CD14-positive monocyte (primary cell): ENCODE measurements around the gene HSPA12B. TPM values are rescaled to one million over a fixed set of nuclear protein-coding genes. Genes with fewer than 3 reads are reported as not detected.

ENCODE experiments used
- DNase-seq, 3 donors: peaks; one replicate each; pipeline ENCODE4 v3.0.0-alpha.2; 2011 to 2022
- H2AFZ ChIP-seq: 2 replicates; pipeline ENCODE4 v1.6.0; 2012; ENCODE audit warnings: mild to moderate bottlenecking, low read depth, low read length, inconsistent platforms; ENCODE audit not compliant: insufficient read depth, poor library complexity, severe bottlenecking
- H3K27ac ChIP-seq, 2 donors: 1 replicate in 1 of 2; 2 replicates in 1 of 2; pipeline ENCODE4 v1.5.1; 2012 to 2013; ENCODE audit warnings: low read length in 2 of 2, control low read depth in 1 of 2, inconsistent platforms in 1 of 2, low read depth in 1 of 2, mild to moderate bottlenecking in 1 of 2
- H3K27me3 ChIP-seq, 2 donors: one replicate each; pipeline versions ENCODE4 v1.6.0 to v1.6.1; 2011 to 2013; ENCODE audit warnings: low read length in 2 of 2; ENCODE audit not compliant: control insufficient read depth in 2 of 2, insufficient read depth in 2 of 2
- H3K36me3 ChIP-seq, 2 donors: replicated peaks in 1 of 2; 1 replicate in 1 of 2; 2 replicates in 1 of 2; pipeline versions ENCODE4 v1.5.1 to v1.6.1; 2012 to 2013; ENCODE audit warnings: low read length in 2 of 2, control low read depth in 1 of 2, inconsistent platforms in 1 of 2, mild to moderate bottlenecking in 1 of 2; ENCODE audit not compliant: insufficient read depth in 2 of 2, control insufficient read depth in 1 of 2
- H3K4me1 ChIP-seq, 2 donors: 1 replicate in 1 of 2; 2 replicates in 1 of 2; pipeline versions ENCODE4 v1.5.1 to v1.6.1; 2012 to 2013; ENCODE audit warnings: low read length in 2 of 2, control low read depth in 1 of 2, inconsistent platforms in 1 of 2, mild to moderate bottlenecking in 1 of 2, moderate library complexity in 1 of 2; ENCODE audit not compliant: insufficient read depth in 2 of 2, control insufficient read depth in 1 of 2
- H3K4me2 ChIP-seq: replicated peaks from 2 replicates; pipeline ENCODE3; 2012; ENCODE audit warnings: low read length, moderate library complexity, mild to moderate bottlenecking; ENCODE audit not compliant: poor library complexity, severe bottlenecking; ENCODE audit errors: extremely low read depth
- H3K4me3 ChIP-seq, 3 experiments: fragments of 200-600 bp in 1 of 3; sonication (generic) in 1 of 3; replicated peaks in 1 of 3; 1 replicate in 2 of 3; 2 replicates in 1 of 3; pipeline ENCODE4 v1.5.1; 2011 to 2013; ENCODE audit warnings: low read length in 3 of 3, mild to moderate bottlenecking in 3 of 3, control low read depth in 2 of 3, low read depth in 2 of 3, inconsistent platforms in 1 of 3, moderate library complexity in 1 of 3
- H3K79me2 ChIP-seq: 2 replicates; pipeline ENCODE4 v1.6.0; 2012; ENCODE audit warnings: mild to moderate bottlenecking, control low read depth, inconsistent platforms, low read length, moderate library complexity; ENCODE audit not compliant: insufficient read depth
- H3K9ac ChIP-seq: 2 replicates; pipeline ENCODE4 v1.6.0; 2017; ENCODE audit warnings: low read length, mild to moderate bottlenecking; ENCODE audit not compliant: insufficient read depth, poor library complexity, severe bottlenecking
- H3K9me3 ChIP-seq, 2 donors: replicated peaks in 1 of 2; 1 replicate in 1 of 2; 2 replicates in 1 of 2; pipeline versions ENCODE4 v1.5.1 to v1.6.1; 2012 to 2013; ENCODE audit warnings: low read length in 2 of 2, control low read depth in 1 of 2; ENCODE audit not compliant: control insufficient read depth in 1 of 2, insufficient read depth in 1 of 2
- H4K20me1 ChIP-seq: 2 replicates; pipeline ENCODE4 v1.6.0; 2012; ENCODE audit warnings: mild to moderate bottlenecking, low read length, control low read depth, moderate library complexity; ENCODE audit not compliant: insufficient read depth
- H3K27ac Mint-ChIP-seq, 7 donors: one replicate each; pipeline ENCODE4 v1.8.0; 2020; ENCODE audit warnings: mild to moderate bottlenecking in 7 of 7, mixed read lengths in 7 of 7, moderate library complexity in 6 of 7, inconsistent platforms in 2 of 7
- H3K27me3 Mint-ChIP-seq, 3 donors: one replicate each; pipeline ENCODE4 v1.8.0; 2021 to 2022; ENCODE audit warnings: low read depth in 3 of 3, mild to moderate bottlenecking in 3 of 3, mixed read lengths in 3 of 3, moderate library complexity in 3 of 3, inconsistent platforms in 1 of 3
- H3K36me3 Mint-ChIP-seq, 2 donors: one replicate each; pipeline ENCODE4 v1.8.0; 2020; ENCODE audit warnings: mixed read lengths in 2 of 2, inconsistent platforms in 1 of 2, mild to moderate bottlenecking in 1 of 2
- H3K4me1 Mint-ChIP-seq: one replicate; pipeline ENCODE4 v1.8.0; 2020; ENCODE audit warnings: mild to moderate bottlenecking, mixed read lengths
- H3K4me3 Mint-ChIP-seq, 2 donors: one replicate each; pipeline ENCODE4 v1.8.0; 2020; ENCODE audit warnings: mild to moderate bottlenecking in 2 of 2, mixed read lengths in 2 of 2, moderate library complexity in 1 of 2
- H3K9me3 Mint-ChIP-seq, 7 donors: one replicate each; pipeline ENCODE4 v1.8.0; 2020 to 2022; ENCODE audit warnings: mixed read lengths in 7 of 7, mild to moderate bottlenecking in 6 of 7, moderate library complexity in 6 of 7, inconsistent platforms in 2 of 7
- WGBS: methylation state at CpG from one replicate; pipeline ENCODE4 v1.1.5; 2013; ENCODE audit warnings: missing lambda C conversion rate; ENCODE audit not compliant: insufficient coverage; 5-methylcytosine and 5-hydroxymethylcytosine counted together
- intact Hi-C, 2 donors: fragments of 100-400 bp; cut with micrococcal nuclease; formaldehyde crosslinking; loops; one replicate each; pipeline versions ENCODE4 v1.15.0 to v1.15.1; 2023
- polyA plus RNA-seq, 3 donors: library from polyadenylated mRNA; depleted of rRNA in 1 of 3; unstranded in 2 of 3; stranded (reverse) in 1 of 3; fragments of 300-500 nt in 2 of 3; fragments of >200 nt in 1 of 3; fragmentation: Illumina TruSeq in 2 of 3; gene quantifications; 1 replicate in 2 of 3; 2 replicates in 1 of 3; pipeline ENCODE4 v1.2.3, GENCODE V29; 2012 to 2021
- TF ChIP-seq, protein P1 (sequence below): fragments of 200-600 bp; IDR thresholded peaks from one replicate; pipeline ENCODE4 v1.8.0; 2022; ENCODE audit warnings: antibody characterized with exemption, mild to moderate bottlenecking

Gene HSPA12B
- polyA plus RNA-seq, 3 donors, result not detected

DNA sequence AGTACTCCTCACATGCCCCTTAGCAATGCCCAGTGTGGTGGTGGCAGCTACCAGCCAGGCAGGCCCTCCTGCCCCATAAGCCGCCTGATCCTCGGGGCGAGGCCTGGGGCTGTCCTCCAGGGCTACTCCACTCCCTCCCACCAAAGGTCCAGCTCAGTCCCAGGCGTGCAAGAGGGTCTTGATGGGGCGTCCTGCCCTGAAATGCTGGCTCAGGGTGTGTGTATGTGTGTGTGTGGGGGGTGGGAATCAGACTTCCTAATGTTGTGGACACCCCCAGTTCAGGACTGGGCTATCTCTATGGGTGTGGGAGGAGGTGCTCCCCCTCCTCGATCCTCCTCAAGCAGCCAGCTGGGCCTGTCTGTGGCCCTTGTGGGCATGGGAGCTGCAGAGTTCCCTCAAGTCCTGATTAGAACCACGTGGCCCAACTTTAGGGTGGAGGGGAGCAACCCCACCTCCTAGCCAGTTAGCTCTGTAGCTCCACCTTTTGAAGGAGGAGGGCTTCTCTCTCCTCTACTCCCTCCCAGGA is 7.5 kb downstream of the HSPA12B start:
- no peak overlapping the region for H3K4me3 ChIP-seq
- no peak overlapping the region for H2AFZ ChIP-seq
- no peaks in the 10 kb centered on the region for H3K27me3 ChIP-seq
- peaks cover 3 to 8% of the 10 kb centered on the region in 2 donors for H3K4me1 ChIP-seq
- no peaks in the 10 kb centered on the region for H4K20me1 ChIP-seq
- no peaks in the 10 kb centered on the region for H3K36me3 ChIP-seq
- Mint-ChIP-seq H3K4me3 (no peak overlapping the region), H3K27ac (no peak overlapping the region), H3K4me1 (peaks cover 8% of the 10 kb centered on the region), H3K36me3 (no peaks in the 10 kb centered on the region), H3K27me3 (peaks cover 8 to 19% (median 13%) of the 10 kb centered on the region in 3 donors), H3K9me3 (peaks cover 0 to 3% (median 0%) of the 10 kb centered on the region in 7 donors)
- intact Hi-C loops, result no loop called here
- no peak overlapping the region for H3K4me2 ChIP-seq
- no peak overlapping the region for H3K9ac ChIP-seq
- H3K9me3 ChIP-seq, result no peaks in the 10 kb centered on the region
- H3K27ac ChIP-seq, result no peak overlapping the region
- H3K79me2 ChIP-seq, result no peaks in the 10 kb centered on the region
- TF ChIP-seq, protein P1, sequence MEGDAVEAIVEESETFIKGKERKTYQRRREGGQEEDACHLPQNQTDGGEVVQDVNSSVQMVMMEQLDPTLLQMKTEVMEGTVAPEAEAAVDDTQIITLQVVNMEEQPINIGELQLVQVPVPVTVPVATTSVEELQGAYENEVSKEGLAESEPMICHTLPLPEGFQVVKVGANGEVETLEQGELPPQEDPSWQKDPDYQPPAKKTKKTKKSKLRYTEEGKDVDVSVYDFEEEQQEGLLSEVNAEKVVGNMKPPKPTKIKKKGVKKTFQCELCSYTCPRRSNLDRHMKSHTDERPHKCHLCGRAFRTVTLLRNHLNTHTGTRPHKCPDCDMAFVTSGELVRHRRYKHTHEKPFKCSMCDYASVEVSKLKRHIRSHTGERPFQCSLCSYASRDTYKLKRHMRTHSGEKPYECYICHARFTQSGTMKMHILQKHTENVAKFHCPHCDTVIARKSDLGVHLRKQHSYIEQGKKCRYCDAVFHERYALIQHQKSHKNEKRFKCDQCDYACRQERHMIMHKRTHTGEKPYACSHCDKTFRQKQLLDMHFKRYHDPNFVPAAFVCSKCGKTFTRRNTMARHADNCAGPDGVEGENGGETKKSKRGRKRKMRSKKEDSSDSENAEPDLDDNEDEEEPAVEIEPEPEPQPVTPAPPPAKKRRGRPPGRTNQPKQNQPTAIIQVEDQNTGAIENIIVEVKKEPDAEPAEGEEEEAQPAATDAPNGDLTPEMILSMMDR, result no peak
- WGBS, result 71% methylated on average over 1 of the region's 7 CpGs
- DNase-seq, result no peak

DNA sequence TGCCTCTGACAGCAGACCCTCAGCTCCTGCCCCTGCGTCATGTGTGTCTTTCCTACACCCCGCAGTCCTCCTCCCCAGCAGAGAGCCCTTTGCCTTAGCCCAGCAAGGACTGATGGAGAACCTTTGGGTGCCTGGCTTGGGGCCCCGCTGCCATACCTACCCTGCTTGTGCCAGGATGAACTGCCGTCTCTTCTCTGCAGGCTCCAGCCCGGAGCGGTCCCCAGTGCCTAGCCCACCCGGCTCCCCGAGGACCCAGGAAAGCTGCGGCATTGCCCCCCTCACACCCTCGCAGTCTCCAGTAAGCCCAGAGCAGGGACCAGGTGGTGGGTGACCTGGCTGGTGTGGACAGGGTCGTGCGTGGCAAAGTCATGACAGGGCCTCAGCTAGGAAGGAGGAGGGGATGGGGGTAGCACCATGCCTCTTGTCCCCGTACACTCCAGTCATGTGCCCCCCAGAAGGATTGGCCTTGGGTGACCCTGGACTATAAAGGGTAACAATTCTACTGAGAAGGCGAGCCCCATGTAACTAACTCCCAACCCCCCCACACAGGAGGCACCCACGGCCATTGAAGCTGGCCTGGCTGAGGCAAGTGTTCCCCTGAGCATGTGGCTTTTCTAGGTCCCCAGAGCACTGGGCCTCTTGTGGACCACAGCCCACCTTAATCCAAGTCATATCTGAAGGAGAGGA is 8.3 kb downstream of the HSPA12B start:
- WGBS, result 100% methylated on average over 4 of the region's 15 CpGs
- Histone ChIP-seq H3K79me2 (no peaks in the 10 kb centered on the region), H3K36me3 (no peaks in the 10 kb centered on the region), H2AFZ (no peak overlapping the region), H3K27ac (no peak overlapping the region), H3K4me2 (no peak overlapping the region), H4K20me1 (no peaks in the 10 kb centered on the region), H3K4me3 (no peak overlapping the region), H3K9ac (no peak overlapping the region), H3K27me3 (no peaks in the 10 kb centered on the region), H3K9me3 (no peaks in the 10 kb centered on the region), H3K4me1 (peaks cover 6 to 13% of the 10 kb centered on the region in 2 donors)
- Mint-ChIP-seq H3K9me3 (peaks cover 0 to 3% (median 0%) of the 10 kb centered on the region in 7 donors), H3K27ac (no peak overlapping the region), H3K36me3 (no peaks in the 10 kb centered on the region), H3K27me3 (peaks cover 6 to 18% (median 15%) of the 10 kb centered on the region in 3 donors), H3K4me3 (no peak overlapping the region), H3K4me1 (peaks cover 9% of the 10 kb centered on the region)
- no peak for DNase-seq
- TF ChIP-seq, protein P1, result no peak
- intact Hi-C loops, result no loop called here
